ENCODE results near the gene MCM3AP.
"Not testable (repeated sequence)": the region's sequence is repeated elsewhere in the genome, so short reads cannot be mapped to it uniquely, and the experiment has no call there.

MCM3AP gene

GRCh38 chr21:46226920-46227599, 58.4 kb downstream of the MCM3AP start:
- peak overlapping the region; percentile 99 for H3K4me3 ChIP-seq (ENCODE audit: low read depth, low read length, poor library complexity, severe bottlenecking)
- H3K4me2 ChIP-seq (ENCODE audit: low read length), result peak overlapping the region; percentile 87
- no peaks in the 10 kb centered on the region for H3K27me3 ChIP-seq (ENCODE audit: insufficient read depth, low read length)
- H3K9me3 ChIP-seq (ENCODE audit: low read length), result no peaks in the 10 kb centered on the region
- peak overlapping the region; percentile 94 for H3K9ac ChIP-seq (ENCODE audit: low read length)
- H3K79me2 ChIP-seq (ENCODE audit: insufficient read depth, low read length), result peaks cover 18% of the 10 kb centered on the region; the same call in 1 of the 2 replicates
- peaks cover 42% of the 10 kb centered on the region for H3K36me3 ChIP-seq (ENCODE audit: insufficient read depth, low read length)
- peak overlapping the region; percentile 68 for H3K27ac ChIP-seq (ENCODE audit: low read depth, low read length, poor library complexity, severe bottlenecking)
- H2AFZ ChIP-seq (ENCODE audit: low read length), result no peak overlapping the region
- no peaks in the 10 kb centered on the region for H4K20me1 ChIP-seq (ENCODE audit: insufficient read depth, low read length)
- no peaks in the 10 kb centered on the region for H3F3A ChIP-seq (ENCODE audit: insufficient read depth, low read length)
- TF ChIP-seq EZH2 (IDR thresholded peaks at IDR 0.05; ENCODE audit: borderline replicate concordance, low read length), result no peak
- TF ChIP-seq CTCF (IDR thresholded peaks at IDR 0.05; ENCODE audit: low read length), result no peak
- peaks cover 49% of the 10 kb centered on the region for H3K4me1 ChIP-seq (ENCODE audit: insufficient read depth, low read length, severe bottlenecking)
- no peaks in the 10 kb centered on the region for H3K9me2 ChIP-seq (ENCODE audit: low read depth, low read length)

- H3K27ac ChIP-seq (ENCODE audit: low read depth, low read length, poor library complexity, severe bottlenecking), result peak overlapping the region; percentile 68
- H3K4me2 ChIP-seq (ENCODE audit: low read length), result peak overlapping the region; percentile 87
- peak overlapping the region; percentile 94; the same call in 1 of the 2 replicates for H3K9ac ChIP-seq (ENCODE audit: low read length)
- H3K9me2 ChIP-seq (ENCODE audit: low read depth, low read length), result no peaks in the 10 kb centered on the region
- H3K4me1 ChIP-seq (ENCODE audit: insufficient read depth, low read length, severe bottlenecking), result peaks cover 47% of the 10 kb centered on the region
- no peaks in the 10 kb centered on the region for H4K20me1 ChIP-seq (ENCODE audit: insufficient read depth, low read length)
- peaks cover 42% of the 10 kb centered on the region for H3K36me3 ChIP-seq (ENCODE audit: insufficient read depth, low read length)
- peak overlapping the region; percentile 99 for H3K4me3 ChIP-seq (ENCODE audit: low read depth, low read length, poor library complexity, severe bottlenecking)
- no peaks in the 10 kb centered on the region for H3K27me3 ChIP-seq (ENCODE audit: insufficient read depth, low read length)
- H3F3A ChIP-seq (ENCODE audit: insufficient read depth, low read length), result no peaks in the 10 kb centered on the region
- peaks cover 18% of the 10 kb centered on the region; the same call in 1 of the 2 replicates for H3K79me2 ChIP-seq (ENCODE audit: insufficient read depth, low read length)
- no peak for TF ChIP-seq EZH2 (IDR thresholded peaks at IDR 0.05; ENCODE audit: borderline replicate concordance, low read length)
- no peak overlapping the region for H2AFZ ChIP-seq (ENCODE audit: low read length)
- no peaks in the 10 kb centered on the region for H3K9me3 ChIP-seq (ENCODE audit: low read length)
Measured at GRCh38 chr21:46226146-46226545, 59.3 kb downstream of the MCM3AP start.

GRCh38 chr21:46223661-46224060, 61.8 kb downstream of the MCM3AP start:
- not testable (repeated sequence) for H4K20me1 ChIP-seq (ENCODE audit: insufficient read depth, low read length)
- peaks cover 51% of the 10 kb centered on the region for H3K36me3 ChIP-seq (ENCODE audit: insufficient read depth, low read length)

GRCh38 chr21:46223217-46223616, 62.2 kb downstream of the MCM3AP start:
- Histone ChIP-seq H3K9ac (ENCODE audit: low read length) (no peak overlapping the region), H3K4me3 (ENCODE audit: low read depth, low read length, poor library complexity, severe bottlenecking) (no peak overlapping the region), H4K20me1 (ENCODE audit: insufficient read depth, low read length) (no peaks in the 10 kb centered on the region), H3K4me1 (ENCODE audit: insufficient read depth, low read length, severe bottlenecking) (peaks cover 31% of the 10 kb centered on the region), H3K4me2 (ENCODE audit: low read length) (no peak overlapping the region), H3K79me2 (ENCODE audit: insufficient read depth, low read length) (peaks cover 18% of the 10 kb centered on the region; the same call in 1 of the 2 replicates), H3K9me2 (ENCODE audit: low read depth, low read length) (no peaks in the 10 kb centered on the region), H3F3A (ENCODE audit: insufficient read depth, low read length) (no peaks in the 10 kb centered on the region), H3K27me3 (ENCODE audit: insufficient read depth, low read length) (no peaks in the 10 kb centered on the region), H3K36me3 (ENCODE audit: insufficient read depth, low read length) (peaks cover 51% of the 10 kb centered on the region), H3K9me3 (ENCODE audit: low read length) (no peaks in the 10 kb centered on the region), H3K27ac (ENCODE audit: low read depth, low read length, poor library complexity, severe bottlenecking) (no peak overlapping the region), H2AFZ (ENCODE audit: low read length) (no peak overlapping the region)
- TF ChIP-seq CTCF (IDR thresholded peaks at IDR 0.05; ENCODE audit: low read length), result no peak
- no peak for TF ChIP-seq EZH2 (IDR thresholded peaks at IDR 0.05; ENCODE audit: borderline replicate concordance, low read length)

More at GRCh38 chr21:46223661-46224060, 61.8 kb downstream of the MCM3AP start:
- H3K9me3 ChIP-seq (ENCODE audit: low read length); H3K27me3 ChIP-seq (ENCODE audit: insufficient read depth, low read length); H3K9ac ChIP-seq (ENCODE audit: low read length); H3K9me2 ChIP-seq (ENCODE audit: low read depth, low read length); H2AFZ ChIP-seq (ENCODE audit: low read length); H3K4me2 ChIP-seq (ENCODE audit: low read length); H3F3A ChIP-seq (ENCODE audit: insufficient read depth, low read length); H3K27ac ChIP-seq (ENCODE audit: low read depth, low read length, poor library complexity, severe bottlenecking); H3K4me3 ChIP-seq (ENCODE audit: low read depth, low read length, poor library complexity, severe bottlenecking): not testable (repeated sequence)
- Histone ChIP-seq H3K4me1 (ENCODE audit: insufficient read depth, low read length, severe bottlenecking) (peaks cover 31% of the 10 kb centered on the region), H3K79me2 (ENCODE audit: insufficient read depth, low read length) (peaks cover 18% of the 10 kb centered on the region; the same call in 1 of the 2 replicates)

Measured in OCI-LY1 (cell line).